A549 treated with RU486 at 1 μM for 4 hours (cell line): ENCODE measurements around the gene PSMC2. TPM values are rescaled to one million over a fixed set of nuclear protein-coding genes. Genes with fewer than 3 reads are reported as not detected.

Experiments used
- total RNA-seq: library from RNA; stranded (reverse); fragments of 200-300 nt; extraction: Qiagen RNA extraction; gene quantifications from 5 replicates; pipeline ENCODE4 v1.2.3, GENCODE V29; 2022; ENCODE audit warnings: low read depth

The PSMC2 gene
- 148 to 197 TPM (median 170 TPM) in 5 replicates for total RNA-seq

DNA sequence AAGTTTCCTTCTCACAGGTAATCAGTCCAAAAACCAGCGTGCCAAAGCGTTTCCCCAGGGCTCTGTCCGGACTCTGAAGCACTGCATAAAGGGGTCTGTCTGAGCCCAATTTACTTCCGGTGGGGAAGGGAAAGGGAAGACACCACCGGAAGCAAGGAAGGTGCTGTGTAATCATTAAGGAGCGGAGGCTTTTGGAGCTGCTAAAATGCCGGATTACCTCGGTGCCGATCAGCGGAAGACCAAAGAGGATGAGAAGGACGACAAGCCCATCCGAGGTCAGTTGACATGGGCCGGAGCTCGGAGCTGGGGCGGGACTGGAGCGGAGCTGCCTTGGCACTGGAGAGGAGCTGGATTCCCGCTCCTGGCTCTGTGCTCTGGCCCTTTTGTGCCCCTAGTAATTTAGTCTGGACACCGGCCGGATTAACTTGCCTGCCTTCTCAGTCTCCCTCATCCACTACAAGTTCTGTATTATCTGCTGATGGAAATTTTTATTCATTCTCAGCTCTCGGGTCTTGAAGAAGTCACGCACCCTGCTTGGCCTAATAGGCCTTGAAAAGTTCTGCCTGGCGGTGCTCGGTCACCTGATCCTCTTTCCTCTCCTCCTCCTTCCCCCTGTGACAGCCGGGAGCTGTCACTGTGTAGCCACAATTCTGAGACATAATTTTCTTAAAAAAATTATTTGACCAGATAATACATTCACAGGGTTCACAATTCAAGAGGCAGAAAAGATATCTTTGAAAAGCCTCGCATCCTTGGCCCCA is at the start of gene PSMC2:
Gene PSMC2 (plus strand): TSS at position 137 of the 761 bp plus-strand sequence. CDS start 69 bp downstream, at position 206.

DNA sequence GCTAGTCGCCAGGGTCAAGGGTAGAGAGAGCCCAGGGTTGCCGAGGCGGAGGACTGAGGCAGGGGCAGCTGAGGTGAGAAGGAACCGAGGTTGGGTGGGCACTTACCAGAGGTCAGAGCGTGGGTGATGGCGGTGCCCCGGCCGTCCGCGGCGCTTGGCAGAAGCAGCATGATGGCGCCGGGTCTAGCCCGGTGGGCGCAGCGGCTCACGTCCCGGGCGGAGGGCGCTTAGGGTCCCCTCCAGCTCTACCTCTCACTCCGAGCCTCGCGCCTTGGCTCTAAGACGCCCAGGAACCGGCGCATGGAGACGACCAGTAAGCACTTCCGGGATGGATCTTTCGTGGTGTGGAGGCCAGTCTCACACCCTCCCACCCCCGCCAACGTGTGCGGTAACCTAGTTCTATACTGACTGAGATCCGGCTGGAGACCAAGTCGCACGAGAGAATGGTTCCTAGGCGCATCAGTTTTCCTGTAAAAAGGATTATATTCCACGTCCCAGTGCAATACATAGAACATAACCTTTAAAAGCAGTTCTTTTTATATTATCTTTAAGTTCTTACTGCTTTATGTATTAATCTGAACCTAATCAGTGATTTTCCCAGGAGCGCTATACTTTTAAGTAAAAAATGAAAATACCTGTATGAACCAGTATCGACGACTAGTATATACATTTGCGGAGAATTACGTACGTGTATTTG is 2.8 kb upstream of the PSMC2 start, which contains the start of gene DNAJC2:
Gene DNAJC2 (minus strand): TSS at position 315 of the 697 bp plus-strand sequence. CDS start 145 bp downstream, at position 170.

Other genes with a start within 250 kb of the PSMC2 start
- 3.5 to 5.7 TPM (median 4.0 TPM) in 5 replicates for gene NAPEPLD, start 198.5 kb upstream of the PSMC2 start, total RNA-seq
- gene PMPCB, start 50.2 kb upstream of the PSMC2 start, total RNA-seq = 53.6 to 76.4 TPM (median 64.2 TPM) in 5 replicates
- gene DNAJC2, start 2.9 kb upstream of the PSMC2 start, total RNA-seq = 39.2 to 56.5 TPM (median 49.8 TPM) in 5 replicates
- not detected in 5 replicates for gene SLC26A5, start 98.6 kb downstream of the PSMC2 start, total RNA-seq